B cell (primary cell): ENCODE measurements around the gene FOXO1.

Experiments
- EZH2 ChIP-seq: IDR thresholded peaks from 2 replicates; pipeline ENCODE4 v1.6.1; 2012; ENCODE audit warnings: borderline replicate concordance, low read depth, mild to moderate bottlenecking, moderate library complexity, low read length; ENCODE audit not compliant: insufficient read depth, poor library complexity, severe bottlenecking
- TF ChIP-seq, protein P1 (sequence below): fragments of 200-600 bp; IDR thresholded peaks from one replicate; pipeline ENCODE4 v1.8.0; 2022; ENCODE audit warnings: antibody characterized with exemption, mild to moderate bottlenecking

DNA sequence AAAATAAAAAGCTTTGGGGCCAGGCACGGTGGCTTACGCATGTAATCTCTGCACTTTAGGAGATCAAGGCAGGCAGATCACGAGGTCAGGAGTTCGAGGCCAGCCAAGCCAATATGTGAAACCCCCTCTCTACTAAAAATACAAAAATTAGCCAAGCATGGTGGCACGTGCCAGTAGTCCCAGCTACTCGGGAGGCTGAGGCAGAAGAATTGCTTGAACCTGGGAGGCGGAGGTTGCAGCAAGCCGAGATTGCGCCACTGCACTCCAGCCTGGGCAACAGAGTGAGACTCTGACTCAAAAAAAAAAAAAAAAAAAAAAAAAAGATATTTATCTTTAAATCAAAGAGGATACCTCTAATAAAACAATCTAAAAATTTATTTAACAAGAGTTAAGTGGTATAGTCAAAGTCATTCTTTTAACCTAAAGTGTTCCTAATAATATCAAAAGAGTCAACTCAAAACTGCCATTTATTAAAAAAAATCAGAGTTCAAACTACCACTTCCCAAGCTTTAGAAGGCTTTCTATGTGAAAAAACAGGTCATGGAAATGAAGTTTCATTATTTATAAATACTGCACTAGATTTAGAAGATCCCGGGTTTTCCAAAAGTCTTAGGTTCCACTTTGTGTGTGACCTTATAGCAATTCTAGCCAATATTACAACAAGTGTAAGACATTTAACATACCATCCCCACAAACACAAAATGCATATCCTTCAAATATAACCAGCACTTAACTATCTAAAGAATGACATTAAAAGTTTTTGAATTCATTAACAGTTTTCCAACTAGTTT lies 4.4 kb downstream of the FOXO1 start:
- TF ChIP-seq, protein P1, sequence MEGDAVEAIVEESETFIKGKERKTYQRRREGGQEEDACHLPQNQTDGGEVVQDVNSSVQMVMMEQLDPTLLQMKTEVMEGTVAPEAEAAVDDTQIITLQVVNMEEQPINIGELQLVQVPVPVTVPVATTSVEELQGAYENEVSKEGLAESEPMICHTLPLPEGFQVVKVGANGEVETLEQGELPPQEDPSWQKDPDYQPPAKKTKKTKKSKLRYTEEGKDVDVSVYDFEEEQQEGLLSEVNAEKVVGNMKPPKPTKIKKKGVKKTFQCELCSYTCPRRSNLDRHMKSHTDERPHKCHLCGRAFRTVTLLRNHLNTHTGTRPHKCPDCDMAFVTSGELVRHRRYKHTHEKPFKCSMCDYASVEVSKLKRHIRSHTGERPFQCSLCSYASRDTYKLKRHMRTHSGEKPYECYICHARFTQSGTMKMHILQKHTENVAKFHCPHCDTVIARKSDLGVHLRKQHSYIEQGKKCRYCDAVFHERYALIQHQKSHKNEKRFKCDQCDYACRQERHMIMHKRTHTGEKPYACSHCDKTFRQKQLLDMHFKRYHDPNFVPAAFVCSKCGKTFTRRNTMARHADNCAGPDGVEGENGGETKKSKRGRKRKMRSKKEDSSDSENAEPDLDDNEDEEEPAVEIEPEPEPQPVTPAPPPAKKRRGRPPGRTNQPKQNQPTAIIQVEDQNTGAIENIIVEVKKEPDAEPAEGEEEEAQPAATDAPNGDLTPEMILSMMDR: no peak
- TF ChIP-seq EZH2: no peak
